Endometrium (tissue), 2 donors: Measurements from ENCODE around the gene QKI.
"Not testable (repeated sequence)": the region's sequence is repeated elsewhere in the genome, so short reads cannot be mapped to it uniquely, and the experiment has no call there.

ENCODE experiments used
- FAIRE-seq: peaks from 2 replicates; lab custom pipeline; 2012; peaks lifted over from hg19 to GRCh38; lab: Jason Lieb, UNC
- donor health status: control.
- donor health status: control.

QKI gene

DNA sequence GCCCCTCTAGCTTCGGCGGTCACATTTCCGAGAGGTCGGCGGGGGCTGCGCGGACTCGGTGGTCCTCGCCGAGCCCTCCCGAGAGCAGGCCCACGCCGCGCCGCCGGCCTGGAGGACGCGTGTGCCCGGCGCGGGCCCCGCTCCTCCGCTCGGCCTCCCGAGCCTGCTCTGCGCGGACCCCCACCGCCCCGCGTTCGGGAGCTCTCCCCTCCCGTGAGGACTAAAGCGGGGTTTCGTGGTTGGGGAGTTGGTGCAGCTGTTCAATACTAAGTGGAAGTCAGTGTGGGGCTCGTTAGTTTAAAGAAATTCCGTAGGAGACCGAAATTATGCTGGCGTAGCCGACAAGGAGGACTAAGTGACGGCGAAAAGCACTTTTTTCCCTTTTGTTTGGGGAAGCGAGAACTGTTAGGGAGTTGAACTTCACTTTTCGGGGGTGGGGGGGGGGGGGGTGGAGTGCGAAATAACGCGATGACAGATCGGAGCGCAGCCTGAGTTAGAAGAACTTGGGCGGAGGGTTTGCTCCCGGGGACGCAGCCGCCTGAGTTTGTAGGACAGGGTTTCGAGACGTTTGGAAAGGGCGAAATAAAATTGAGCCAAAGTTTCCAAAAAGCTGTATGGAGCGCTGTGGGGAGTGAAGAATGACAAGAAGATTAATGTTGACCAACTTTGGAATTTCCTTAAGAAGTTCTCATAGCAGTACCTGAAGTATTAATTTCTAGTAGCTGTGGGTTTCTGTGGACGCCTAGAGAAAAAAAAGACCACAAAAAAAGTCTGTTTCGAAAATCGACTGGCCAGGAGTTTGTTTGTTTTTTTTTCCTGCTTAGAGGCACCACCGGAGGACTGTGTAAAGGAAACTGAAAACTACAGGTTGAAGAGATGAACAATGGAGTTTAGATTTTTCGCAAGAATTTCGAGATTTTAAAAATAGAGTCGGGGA, 1.4 kb downstream of the QKI start:
- no peak for FAIRE-seq

DNA sequence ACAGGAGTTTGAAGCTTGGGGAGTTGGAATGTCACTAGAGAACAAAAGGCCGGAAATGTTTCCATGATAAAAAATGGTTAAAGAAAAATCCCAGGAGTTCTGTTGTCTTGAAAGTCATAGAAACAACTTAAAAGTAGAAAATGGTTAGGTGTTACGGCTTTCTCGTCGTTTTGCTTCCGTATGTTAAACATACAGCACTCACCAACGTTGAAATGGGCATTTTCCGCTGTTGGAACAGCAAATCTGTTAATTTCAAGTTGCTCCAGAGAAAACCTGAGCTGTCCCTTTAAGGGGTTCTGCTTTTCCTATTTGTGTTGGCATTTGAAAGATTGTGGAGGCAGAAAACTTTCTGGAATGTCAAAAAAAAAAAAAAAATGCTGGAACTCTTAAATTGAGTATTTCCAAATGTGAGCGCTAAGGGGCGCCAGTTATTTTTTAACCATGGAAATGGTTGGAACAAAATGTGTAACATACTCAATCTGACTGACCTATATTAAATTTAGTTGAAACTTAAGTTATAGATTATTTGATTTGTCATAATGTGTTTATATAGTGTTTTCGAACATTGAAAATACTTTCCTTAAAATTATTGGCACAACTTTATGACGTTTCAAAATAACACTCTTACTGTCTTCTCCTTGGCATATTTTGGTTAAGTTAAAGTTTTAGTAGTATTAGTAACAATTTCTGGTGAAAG, 2.2 kb downstream of the QKI start:
- peak; percentile 99 for FAIRE-seq

DNA sequence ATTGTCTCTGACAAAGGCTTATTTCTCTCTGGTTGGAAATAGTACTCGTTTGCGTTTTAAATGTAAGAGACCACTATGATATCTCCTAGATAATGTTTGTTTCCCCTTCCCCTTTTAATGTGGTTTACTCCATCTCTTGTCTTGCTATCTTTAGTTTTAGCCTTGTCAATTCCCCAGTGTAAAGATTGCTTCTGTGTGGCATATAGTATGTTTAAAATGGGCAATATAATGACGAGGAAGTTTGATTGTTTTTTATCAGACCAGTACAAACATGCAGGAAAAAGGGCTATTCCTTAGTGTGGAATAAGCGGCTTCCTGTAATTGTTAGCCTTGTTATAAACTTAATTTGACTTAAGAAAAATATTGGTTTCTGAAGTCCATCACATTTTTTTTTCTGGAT, 3.1 kb downstream of the QKI start:
- FAIRE-seq: no peak

DNA sequence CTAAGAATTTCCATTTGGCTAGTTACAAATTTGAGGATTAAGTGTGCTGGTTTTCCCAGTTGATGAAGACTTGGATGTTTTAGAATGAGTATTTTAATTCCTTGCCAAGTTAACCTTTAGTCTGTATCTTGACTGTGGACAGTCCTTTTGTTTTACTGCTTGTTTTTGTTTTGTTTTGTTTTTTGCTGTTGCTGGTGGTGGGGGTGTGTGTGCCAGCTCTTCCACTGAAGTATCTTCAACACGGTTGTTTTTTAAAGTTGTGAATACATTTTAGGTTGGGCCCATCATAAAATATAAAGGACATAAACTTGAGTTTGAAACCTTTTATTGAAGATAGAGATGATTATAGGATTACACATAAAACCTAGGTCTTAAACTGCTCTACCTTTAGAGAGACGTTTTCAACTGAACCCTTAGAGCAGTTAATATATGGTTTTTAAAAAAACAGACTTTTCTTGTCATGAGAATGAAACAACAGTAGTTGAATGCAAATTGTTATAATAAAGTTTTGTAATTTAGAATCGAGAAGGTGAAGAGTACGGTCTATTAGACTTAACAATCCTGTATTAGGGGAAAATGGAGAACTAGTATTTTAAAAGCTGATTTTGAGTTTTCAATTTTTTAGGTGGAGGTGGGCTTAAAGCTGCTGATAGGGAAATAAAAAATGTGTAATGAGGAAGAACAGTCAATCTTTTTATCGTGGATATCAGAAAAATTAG, 4.0 kb downstream of the QKI start:
- no peak for FAIRE-seq

DNA sequence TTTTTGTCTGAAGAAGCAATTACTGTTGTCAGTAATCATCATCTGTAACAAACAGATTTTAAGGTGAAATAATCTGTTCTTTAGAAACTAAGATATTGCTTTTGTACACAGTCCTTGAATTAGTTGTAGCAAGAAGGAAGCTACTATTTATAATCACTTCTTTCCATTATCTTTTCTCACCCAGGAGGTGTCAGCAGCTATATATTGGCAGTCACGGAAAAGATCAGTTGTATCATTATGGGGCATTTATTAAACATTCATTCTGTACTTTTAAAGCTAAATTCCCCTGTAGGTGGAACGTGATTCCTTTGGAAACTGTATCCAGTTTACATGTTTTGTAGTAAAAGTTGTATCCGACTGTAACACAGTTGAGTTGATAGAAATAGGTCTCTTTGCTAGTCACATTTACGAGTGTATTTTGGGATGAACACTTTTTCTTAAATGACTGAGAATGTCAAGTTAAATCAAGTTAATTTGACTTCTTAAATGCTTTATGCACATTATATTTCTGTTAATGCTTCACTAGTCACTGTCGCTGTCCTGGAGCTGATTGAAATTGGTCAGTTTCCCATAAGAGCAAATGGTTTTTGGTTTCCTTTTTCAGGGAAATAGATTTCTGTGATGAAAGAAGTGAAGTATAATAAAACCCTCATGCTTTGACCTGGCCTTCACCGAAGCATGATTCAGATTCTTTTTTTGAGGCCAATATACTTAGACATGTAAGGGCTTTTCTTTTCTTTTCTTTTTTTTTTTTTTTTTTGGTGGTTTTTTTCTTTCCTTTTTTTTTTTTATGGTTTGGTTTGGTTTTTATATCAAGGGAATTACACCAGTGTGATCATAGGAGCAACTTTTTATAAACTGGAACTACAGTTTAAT, 5.1 kb downstream of the QKI start:
- peak; percentile 87 for FAIRE-seq

GRCh38 chr6:163420289-163420614, 5.7 kb downstream of the QKI start:
- no peak for FAIRE-seq

DNA sequence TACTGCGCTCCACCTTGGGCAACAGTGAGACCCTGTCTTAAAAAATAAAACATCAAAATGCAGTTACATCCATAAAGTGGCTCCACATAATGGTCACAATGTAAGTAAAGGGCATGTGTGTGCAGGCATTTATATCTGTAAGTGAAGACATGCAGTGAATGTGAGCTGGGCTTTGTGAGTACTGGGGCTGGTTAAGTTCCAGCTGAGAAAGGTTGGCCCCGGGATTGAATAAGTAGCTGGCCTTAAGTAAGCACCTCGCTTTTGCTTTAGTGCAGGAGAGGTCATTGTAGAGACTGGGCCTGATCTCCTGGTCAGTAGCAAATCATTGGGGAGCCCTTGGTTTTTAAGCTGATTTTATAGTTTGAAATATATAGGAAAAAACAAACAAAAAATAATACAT, 8.0 kb downstream of the QKI start:
- FAIRE-seq: no peak

DNA sequence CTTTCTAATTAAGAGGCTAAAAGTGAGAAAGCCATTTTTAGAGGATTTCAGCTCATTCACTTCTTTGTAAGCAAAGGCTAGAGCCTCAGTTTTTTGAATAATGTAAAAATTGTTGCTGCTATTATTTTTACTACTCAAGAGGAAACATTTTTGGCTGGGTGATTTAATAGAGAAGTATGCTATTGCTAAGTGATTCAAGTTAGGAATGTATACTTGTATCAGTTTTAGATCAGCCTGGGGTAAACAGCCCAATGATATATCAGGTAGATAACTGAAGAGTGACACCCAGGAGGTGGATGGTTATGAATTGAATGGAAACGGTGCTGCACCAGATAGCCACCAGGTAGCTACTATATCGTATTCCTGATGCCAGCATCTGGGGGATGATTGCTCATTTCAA, 9.2 kb downstream of the QKI start:
- no peak for FAIRE-seq

GRCh38 chr6:163427498-163428254, 13.2 kb downstream of the QKI start:
- FAIRE-seq: peak; percentile 80

GRCh38 chr6:163428373-163428772, 13.9 kb downstream of the QKI start:
- FAIRE-seq: peak; percentile 54

DNA sequence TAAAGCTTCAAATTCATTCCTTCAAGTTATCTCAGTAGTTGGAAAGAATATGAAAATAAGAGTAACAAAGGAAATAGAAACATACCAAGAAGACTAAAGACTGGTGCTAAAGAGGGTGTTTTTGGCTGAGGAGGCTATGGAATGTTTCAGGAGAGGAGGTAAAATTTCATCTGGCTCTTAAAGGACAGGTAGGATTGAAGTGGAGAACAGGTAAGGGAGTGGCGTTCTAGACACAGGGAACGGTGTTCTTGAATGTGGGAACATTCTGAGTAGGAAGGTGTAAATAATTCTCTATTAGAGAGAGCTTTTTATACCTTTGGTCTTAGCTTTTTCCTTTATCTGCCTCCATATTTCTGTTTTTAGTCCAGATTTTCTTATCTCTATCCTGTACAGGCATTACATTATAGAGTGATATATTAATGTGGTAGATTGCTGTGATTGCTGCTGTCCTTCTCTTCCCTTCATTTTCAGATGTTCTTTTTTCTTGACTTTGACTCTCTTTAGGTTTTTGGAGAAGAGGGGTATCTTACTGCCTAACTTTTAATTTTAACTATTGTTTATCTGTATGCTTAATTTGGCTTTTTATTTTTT, 15.4 kb downstream of the QKI start:
- no peak for FAIRE-seq

GRCh38 chr6:163432300-163432699, 17.8 kb downstream of the QKI start:
- no peak for FAIRE-seq

GRCh38 chr6:163433486-163433885, 19.0 kb downstream of the QKI start:
- FAIRE-seq: not testable (repeated sequence)

- no peak for FAIRE-seq
Measured at GRCh38 chr6:163435023-163435422, 20.5 kb downstream of the QKI start.

GRCh38 chr6:163436843-163437242, 22.3 kb downstream of the QKI start:
- no peak for FAIRE-seq

GRCh38 chr6:163437466-163437865, 22.9 kb downstream of the QKI start:
- FAIRE-seq: no peak

- FAIRE-seq: peak; percentile 33
Measured at GRCh38 chr6:163438298-163438939, 23.9 kb downstream of the QKI start.

DNA sequence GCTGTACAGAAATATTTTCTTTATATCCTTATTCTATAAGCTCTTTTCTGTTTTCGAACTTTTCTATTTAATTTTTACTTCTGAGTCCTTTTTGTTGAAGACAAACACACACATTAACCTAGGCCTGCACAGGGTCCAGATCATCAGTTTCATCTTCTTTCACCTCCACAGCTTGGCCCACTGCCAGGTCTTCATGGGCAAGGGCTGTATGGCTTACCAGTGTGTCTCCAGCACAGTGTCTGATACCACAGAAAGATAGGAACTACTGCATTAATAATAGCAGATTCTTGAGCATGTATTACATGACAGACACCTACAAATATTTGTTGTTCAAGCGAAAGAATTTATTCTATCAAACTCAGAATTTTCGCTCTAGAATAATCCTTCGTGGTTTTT, 24.4 kb downstream of the QKI start:
- FAIRE-seq: no peak

DNA sequence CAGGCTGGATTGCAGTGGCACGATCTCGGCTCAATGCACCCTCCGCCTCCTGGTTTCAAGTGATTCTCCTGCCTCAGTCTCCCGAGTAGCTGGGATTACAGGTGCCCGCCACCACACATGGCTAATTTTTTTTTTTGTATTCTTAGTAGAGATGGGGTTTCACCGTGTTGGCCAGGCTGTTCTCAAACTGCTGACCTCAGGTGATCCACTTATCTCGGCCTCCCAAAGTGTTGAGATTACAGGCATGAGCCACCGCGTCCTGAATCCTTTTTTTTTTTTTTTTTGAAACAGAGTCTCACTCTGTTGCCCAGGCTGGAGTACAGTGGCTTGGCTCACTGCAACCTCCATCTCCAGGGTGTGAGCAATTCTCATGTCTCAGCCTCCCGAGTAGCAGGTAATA, 24.9 kb downstream of the QKI start:
- not testable (repeated sequence) for FAIRE-seq

DNA sequence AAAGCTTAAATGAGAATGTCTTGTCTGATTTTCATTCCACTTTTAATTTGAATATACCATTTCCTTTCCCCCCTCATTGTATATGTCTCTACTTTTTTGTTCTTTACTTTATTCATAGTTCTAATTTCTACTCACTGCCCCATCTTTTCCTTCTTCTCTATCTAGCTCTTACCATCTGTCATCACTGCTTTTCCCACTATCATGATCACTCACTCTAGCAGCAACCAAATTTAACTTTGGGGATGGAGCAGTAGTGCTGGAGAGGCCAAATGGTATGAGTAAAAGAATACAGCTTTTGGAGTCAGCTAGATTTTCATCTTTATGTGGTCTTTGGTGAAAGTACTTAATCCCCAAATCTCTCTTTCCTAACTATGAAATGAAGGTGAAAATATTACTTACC, 25.5 kb downstream of the QKI start:
- FAIRE-seq: no peak
